Hippocampal formation (tissue), 2 donors: ENCODE results near the gene RBMS2.
"Not testable (repeated sequence)": the region's sequence is repeated elsewhere in the genome, so short reads cannot be mapped to it uniquely, and the experiment has no call there.

ENCODE experiments used
- DNase-seq, 2 donors: peaks; one replicate each; lab custom pipeline; 2025; lab: John Stamatoyannopoulos, UW

The RBMS2 gene

DNA sequence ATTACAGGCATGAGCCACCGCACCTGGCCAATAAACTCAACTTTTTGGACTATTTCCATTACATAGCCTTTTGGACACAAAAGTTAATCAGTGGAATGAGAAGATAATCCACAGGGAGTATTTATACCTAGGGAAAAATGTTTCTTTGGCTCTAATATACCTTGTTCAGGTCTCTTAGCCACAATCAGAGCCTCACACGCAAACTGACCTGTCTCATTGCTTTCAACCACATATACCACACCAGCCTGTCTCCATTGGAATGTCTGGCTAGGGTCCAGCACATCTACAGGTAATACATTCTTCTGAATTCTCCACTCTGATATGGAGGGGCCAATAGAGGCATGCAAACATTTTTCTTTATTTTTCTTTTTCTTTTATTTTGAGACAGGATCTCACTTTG is 3.8 kb upstream of the RBMS2 start:
- DNase-seq = no peak

GRCh38 chr12:56518570-56518969 is 3.0 kb upstream of the RBMS2 start:
- DNase-seq = no peak

DNA sequence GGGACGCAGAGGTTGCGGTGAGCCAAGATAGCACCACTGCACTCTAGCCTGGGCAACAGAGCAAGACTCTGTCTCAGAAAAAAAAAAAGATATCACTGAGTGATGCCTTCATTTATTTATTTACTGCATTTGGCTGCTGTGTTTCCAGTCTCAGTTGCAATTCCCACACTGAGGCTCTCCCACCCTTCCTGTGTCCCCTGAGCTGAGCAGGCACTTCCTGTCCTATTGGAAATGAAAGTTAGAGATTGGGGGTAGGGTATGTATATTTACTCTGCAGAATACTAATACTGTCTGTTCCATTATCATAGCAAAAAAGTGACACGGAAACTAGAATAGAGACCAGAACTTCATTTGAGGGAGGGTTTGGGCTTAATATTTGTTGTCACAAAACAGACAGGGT is 1.6 kb upstream of the RBMS2 start:
- DNase-seq = no peak

DNA sequence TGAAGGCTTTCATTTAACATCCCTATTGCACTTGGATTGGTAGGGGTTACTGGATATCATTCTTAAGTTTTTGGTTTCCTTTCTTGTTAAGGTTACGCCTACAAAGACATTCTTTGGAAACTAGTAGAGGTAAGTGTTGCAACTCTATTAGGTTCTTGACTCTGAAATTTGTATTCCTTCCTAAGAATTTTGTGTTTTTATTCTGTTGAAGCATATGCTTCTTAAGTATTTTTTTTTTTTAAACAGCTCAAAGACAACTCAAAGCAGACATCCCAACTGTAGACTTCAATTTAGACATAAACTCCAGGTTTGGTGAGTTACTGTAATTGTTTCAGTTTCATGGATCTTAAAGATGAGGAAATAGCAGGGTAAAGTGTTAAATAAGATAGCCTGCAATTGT is 1.1 kb upstream of the RBMS2 start:
- DNase-seq = no peak

DNA sequence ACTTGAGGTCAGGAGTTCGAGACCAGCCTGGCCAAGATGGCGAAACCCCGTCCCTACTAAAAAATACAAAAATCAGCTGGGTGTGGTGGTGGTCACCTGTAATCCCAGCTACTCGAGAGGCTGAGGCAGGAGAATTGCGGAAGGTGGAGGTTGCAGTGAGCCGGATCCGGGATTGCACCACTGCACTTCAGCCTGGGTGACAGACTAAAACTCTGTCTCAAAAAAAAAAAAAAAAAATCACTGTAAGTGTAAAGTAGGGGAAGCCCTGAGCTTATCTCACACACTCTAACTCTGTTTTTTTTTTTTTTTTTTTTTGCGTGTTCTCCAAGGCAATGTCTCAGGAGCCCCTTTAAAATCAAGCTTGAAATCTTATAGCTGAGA is 421 bp upstream of the RBMS2 start:
- no peak for DNase-seq

GRCh38 chr12:56522411-56523193 is 982 bp downstream of the RBMS2 start:
- no peak for DNase-seq

- no peak for DNase-seq
Measured at GRCh38 chr12:56528846-56529245, 7.2 kb downstream of the RBMS2 start.

DNA sequence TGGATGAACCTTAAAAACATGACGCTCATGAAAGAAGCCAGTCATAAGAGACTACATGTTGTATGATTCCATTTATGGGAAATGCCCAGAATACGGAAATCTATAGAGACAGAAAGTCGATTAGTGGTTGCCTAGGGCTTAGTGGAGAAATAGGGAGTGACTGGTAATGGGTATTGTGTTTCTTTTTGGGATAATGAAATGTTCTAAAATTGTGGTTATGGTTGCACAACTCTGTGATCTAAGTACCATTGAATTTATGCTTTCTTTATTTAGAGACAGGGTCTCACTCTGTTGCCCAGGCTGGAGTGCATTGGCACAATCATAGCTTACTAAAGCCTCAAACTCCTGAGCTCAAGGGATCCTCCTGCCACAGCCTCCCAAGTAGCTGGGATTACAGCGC is 8.0 kb downstream of the RBMS2 start:
- no peak for DNase-seq

DNA sequence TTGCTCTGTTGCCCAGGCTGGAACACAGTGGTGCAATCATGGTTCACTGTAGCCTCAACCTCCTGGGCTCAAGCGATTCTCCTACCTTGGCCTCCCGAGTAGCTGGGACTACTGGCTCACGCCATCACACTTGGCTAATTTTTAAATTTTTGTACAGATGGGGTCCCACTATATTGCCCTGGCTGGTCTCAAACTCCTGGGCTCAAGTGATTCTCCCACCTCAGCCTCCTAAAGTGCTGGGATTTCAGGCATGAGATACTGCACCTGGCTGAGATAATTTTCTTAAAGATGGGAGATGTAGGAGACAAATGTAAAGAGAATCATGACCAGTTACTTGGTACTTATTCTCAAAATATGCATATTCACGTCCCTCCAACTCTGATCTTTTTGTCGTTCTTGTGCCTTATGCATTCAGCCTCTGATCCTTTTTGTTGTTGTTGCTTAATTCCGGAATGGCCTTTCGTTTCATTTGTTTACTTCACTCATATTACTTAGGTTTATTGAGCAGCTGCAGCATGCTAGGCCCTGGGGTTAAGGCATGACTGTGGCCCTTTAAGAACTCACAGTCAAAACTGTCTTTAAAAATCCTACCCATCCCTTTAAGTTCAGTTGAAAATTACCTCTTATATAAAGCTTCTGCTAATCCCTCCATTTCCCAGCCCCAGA is 8.9 kb downstream of the RBMS2 start:
- no peak for DNase-seq

GRCh38 chr12:56537546-56537945 is 15.9 kb downstream of the RBMS2 start:
- no peak for DNase-seq

- DNase-seq = no peak
Measured at GRCh38 chr12:56541631-56542030, 20.0 kb downstream of the RBMS2 start.

GRCh38 chr12:56542164-56542563 is 20.5 kb downstream of the RBMS2 start:
- no peak for DNase-seq

DNA sequence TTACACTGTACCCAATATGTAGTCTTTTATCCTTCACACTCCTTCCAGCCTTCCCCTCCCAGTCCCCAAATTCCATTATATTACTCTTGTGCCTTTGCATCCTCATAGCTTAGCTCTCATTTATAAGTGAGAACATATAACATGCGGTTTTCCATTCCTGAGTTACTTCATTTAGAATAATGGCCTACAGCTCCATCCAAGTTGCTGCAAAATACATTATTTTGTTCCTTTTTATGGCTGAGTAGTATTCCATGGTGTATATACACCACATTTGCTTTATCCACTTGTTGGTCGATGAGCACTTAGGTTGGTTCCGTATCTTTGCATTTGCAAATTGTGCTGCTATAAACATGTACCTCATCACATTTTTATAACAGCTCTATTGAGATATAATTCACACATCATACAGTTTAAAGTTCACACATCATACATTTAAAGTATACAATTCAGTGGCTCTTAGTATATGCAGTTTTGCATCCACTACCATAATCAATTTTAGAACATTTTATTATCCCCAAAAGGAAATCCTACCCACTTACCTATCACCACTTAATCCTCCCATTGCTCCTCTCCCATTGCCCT is 23.5 kb downstream of the RBMS2 start:
- DNase-seq = no peak

DNA sequence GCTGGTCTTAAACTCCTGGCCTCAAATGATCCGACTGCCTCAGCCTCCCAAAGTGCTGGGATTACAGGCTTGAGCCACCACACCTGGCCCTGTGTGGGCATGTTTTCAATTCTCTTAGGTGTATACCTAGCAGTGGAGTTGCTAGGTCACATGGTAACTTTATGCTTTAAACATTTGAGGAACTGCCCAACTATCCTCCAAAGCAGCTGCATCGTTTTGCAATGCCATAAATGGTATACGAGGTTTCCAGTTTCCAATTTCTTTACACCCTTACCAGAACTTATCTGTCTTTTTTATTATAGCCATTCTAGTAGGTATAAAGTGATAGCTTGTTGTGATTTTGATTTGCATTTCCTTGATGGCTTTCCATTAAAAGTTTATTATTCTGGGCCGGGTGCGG is 25.1 kb downstream of the RBMS2 start:
- no peak for DNase-seq

DNA sequence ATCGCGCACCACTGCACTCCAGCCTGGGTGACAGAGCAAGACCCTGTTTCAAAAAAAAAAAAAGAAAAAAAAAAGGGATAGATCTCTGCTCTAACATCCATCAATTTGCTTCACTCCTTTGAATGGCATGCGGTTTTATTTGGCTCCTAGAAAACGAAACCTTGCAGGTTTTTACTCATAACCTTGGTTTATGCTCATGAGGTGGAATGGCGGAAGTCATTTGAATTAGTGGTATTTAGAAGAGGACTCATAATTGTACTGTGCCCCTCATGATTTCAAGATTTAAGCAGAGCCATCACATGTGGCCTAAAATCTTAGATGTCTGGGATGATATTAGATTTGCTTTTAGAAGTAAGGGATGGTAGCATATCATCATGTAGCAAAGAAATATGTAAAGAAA is 29.4 kb downstream of the RBMS2 start:
- no peak for DNase-seq

GRCh38 chr12:56565510-56566101 is 44.0 kb downstream of the RBMS2 start:
- DNase-seq = peak in 1 of 2 donors; percentile 2

DNA sequence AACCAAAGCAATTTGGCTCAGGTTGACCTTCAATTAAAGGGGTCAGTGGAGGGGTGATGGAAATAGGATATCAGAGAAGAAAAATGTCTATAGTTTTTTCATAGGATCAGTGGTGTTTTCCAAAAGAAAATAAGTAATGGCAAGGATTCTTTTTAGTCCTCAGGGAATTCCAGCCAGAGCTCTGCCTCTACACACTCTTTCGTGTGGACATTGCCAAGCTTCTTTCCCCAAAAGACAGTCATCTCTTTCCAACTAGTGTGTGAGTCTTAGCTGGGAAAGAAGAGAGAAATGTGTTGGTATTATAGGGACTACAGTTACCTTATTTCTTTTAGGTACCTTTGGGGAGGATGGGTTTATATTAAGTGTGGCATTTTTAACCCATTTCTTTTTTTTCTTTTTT is 46.5 kb downstream of the RBMS2 start:
- DNase-seq = no peak

DNA sequence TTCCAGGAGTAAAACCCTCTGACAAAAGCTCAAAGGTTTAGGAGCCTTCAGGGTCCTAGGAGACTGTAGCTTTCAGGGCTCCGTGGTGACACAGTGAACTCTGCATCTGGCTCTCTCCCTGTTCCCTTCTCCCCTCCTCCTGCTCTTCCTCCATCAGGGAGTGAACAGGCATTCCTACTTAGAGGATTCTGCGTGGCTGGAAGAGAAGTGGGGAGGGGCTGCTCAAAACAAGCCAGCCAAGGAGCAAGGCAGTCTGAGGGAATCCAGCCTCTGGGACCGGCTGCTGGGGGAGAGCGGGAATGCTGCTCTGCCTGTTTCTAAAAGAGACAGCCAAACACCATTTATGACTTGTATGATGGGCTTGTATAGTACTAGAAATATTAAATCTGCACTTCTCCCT is 49.5 kb downstream of the RBMS2 start:
- no peak for DNase-seq

- no peak for DNase-seq
Measured at GRCh38 chr12:56572288-56572687, 50.7 kb downstream of the RBMS2 start.

DNA sequence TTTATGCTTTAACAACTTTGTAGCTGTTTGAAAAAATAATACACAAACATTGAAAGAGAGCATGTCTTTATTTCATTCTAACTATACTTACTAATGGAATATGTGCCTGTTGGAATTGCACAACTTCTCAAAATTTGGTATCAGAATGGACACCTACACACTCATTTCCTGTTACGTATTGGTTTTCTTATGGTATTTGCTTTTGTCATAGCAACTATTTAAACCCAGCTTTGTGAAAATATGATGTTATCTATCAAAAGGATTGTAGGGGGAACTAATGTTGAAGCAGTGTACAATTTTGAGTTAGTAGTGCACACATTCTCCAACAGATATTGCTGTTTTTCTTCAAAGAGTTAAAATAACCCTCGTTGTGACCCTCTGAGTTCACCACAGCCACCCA is 52.6 kb downstream of the RBMS2 start:
- no peak for DNase-seq

GRCh38 chr12:56577248-56577647 is 55.6 kb downstream of the RBMS2 start:
- DNase-seq = not testable (repeated sequence)

- DNase-seq = no peak
Measured at GRCh38 chr12:56578983-56579546, 57.4 kb downstream of the RBMS2 start.
